NCI-H526 treated with DMSO at 0.1 percent for 48 hours (cell line): ENCODE results near the gene LPIN1.

Source experiments
- DNase-seq: peaks from one replicate; lab custom pipeline; 2025; lab: John Stamatoyannopoulos, UW

Gene LPIN1

GRCh38 chr2:11784747-11785610 is 38.5 kb downstream of the LPIN1 start:
- DNase-seq = no peak

- DNase-seq = no peak
Measured at GRCh38 chr2:11785611-11785940, 39.1 kb downstream of the LPIN1 start.

- no peak for DNase-seq
Measured at GRCh38 chr2:11786191-11786590, 39.8 kb downstream of the LPIN1 start.

- DNase-seq = no peak
Measured at GRCh38 chr2:11786592-11786991, 40.2 kb downstream of the LPIN1 start.

GRCh38 chr2:11787991-11788390 is 41.6 kb downstream of the LPIN1 start:
- no peak for DNase-seq

GRCh38 chr2:11788461-11789124 is 42.2 kb downstream of the LPIN1 start:
- no peak for DNase-seq

- no peak for DNase-seq
Measured at GRCh38 chr2:11789243-11789642, 42.8 kb downstream of the LPIN1 start.

- DNase-seq = no peak
Measured at GRCh38 chr2:11790228-11790627, 43.8 kb downstream of the LPIN1 start.

GRCh38 chr2:11795590-11795989 is 49.2 kb downstream of the LPIN1 start:
- DNase-seq = no peak

- DNase-seq = no peak
Measured at GRCh38 chr2:11796190-11797171, 50.0 kb downstream of the LPIN1 start.

GRCh38 chr2:11797846-11798245 is 51.4 kb downstream of the LPIN1 start:
- no peak for DNase-seq

GRCh38 chr2:11798701-11799435 is 52.4 kb downstream of the LPIN1 start:
- DNase-seq = no peak

GRCh38 chr2:11799826-11800225 is 53.4 kb downstream of the LPIN1 start:
- DNase-seq = no peak

GRCh38 chr2:11802782-11803191 is 56.4 kb downstream of the LPIN1 start:
- no peak for DNase-seq

- no peak for DNase-seq
Measured at GRCh38 chr2:11805024-11805423, 58.6 kb downstream of the LPIN1 start.

GRCh38 chr2:11805920-11806319 is 59.5 kb downstream of the LPIN1 start:
- no peak for DNase-seq

- no peak for DNase-seq
Measured at GRCh38 chr2:11807156-11808015, 61.0 kb downstream of the LPIN1 start.

- no peak for DNase-seq
Measured at GRCh38 chr2:11808016-11808400, 61.6 kb downstream of the LPIN1 start.

GRCh38 chr2:11809586-11810236 is 63.3 kb downstream of the LPIN1 start:
- DNase-seq = no peak
